ENCODE measurements around the gene ADM.

DNA sequence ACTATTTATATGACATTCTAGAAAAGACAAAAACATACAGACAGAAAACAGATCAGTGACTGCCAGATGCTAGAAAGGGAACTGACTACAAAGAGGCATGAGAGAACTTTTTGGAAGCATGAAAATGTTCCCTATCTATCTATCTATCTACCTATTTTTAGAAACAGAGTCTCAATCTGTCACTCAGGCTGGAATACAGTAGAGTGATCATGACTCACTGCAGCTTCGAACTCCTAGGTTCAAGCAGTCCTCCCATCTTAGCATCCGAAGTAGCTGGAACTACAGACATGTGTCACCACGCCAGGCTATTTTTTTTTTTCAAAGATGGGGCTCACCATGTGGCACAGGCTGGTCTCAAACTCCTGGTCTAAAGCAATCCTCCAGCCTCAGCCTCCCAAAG, 17.7 kb upstream of the ADM start:
- TF ChIP-seq TARDBP (IDR thresholded peaks at IDR 0.05) (no peak), SP1 (IDR thresholded peaks at IDR 0.05) (no peak), ELF4 (IDR thresholded peaks at IDR 0.05) (no peak), FOXK2 (IDR thresholded peaks at IDR 0.05) (no peak), BHLHE40 (IDR thresholded peaks at IDR 0.05; ENCODE audit: borderline replicate concordance) (no peak), FOXM1 (IDR thresholded peaks at IDR 0.05; ENCODE audit: borderline replicate concordance) (no peak), ZNF384 (IDR thresholded peaks at IDR 0.05) (no peak), FOXA1 (IDR thresholded peaks at IDR 0.05) (no peak), ARNT (IDR thresholded peaks at IDR 0.05) (no peak), SUZ12 (IDR thresholded peaks at IDR 0.05) (no peak), L3MBTL2 (conservative IDR thresholded peaks at IDR 0.05) (no peak), HDGF (IDR thresholded peaks at IDR 0.05; ENCODE audit: borderline replicate concordance) (no peak)
- TF ChIP-seq, protein P1, sequence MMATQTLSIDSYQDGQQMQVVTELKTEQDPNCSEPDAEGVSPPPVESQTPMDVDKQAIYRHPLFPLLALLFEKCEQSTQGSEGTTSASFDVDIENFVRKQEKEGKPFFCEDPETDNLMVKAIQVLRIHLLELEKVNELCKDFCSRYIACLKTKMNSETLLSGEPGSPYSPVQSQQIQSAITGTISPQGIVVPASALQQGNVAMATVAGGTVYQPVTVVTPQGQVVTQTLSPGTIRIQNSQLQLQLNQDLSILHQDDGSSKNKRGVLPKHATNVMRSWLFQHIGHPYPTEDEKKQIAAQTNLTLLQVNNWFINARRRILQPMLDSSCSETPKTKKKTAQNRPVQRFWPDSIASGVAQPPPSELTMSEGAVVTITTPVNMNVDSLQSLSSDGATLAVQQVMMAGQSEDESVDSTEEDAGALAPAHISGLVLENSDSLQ (IDR thresholded peaks at IDR 0.05), result no peak

Data from HEK293T (cell line).